Smooth muscle cell (in vitro differentiated cells): Measurements from ENCODE around the gene LRP1B. TPM values are rescaled to one million over a fixed set of nuclear protein-coding genes. Genes with fewer than 3 reads are reported as not detected.
A peak's percentile ranks its signal among the peaks of the same experiment; 100 is the strongest.

Source experiments
- DNase-seq: peaks from one replicate; lab custom pipeline; 2025; ENCODE audit not compliant: unreplicated experiment; lab: John Stamatoyannopoulos, UW
- H2AFZ ChIP-seq: fragments of 200-600 bp; sonication (generic); 2 replicates; pipeline ENCODE4 v1.6.0; 2016; ENCODE audit warnings: antibody characterized with exemption, low read depth, mild to moderate bottlenecking
- H3F3A ChIP-seq: fragments of 200-600 bp; sonication (generic); 2 replicates; pipeline ENCODE4 v1.6.0; 2017; ENCODE audit warnings: antibody characterized with exemption, low read depth
- H3K27ac ChIP-seq: fragments of 200-600 bp; sonication (generic); 2 replicates; pipeline ENCODE4 v1.5.1; 2016; ENCODE audit warnings: low read depth, mild to moderate bottlenecking
- H3K27me3 ChIP-seq: fragments of 200-600 bp; sonication (generic); 2 replicates; pipeline ENCODE4 v1.6.1; 2016; ENCODE audit warnings: low read depth, mild to moderate bottlenecking
- H3K36me3 ChIP-seq: fragments of 200-600 bp; sonication (generic); 2 replicates; pipeline ENCODE4 v1.5.1; 2016; ENCODE audit warnings: low read depth
- H3K4me1 ChIP-seq: fragments of 200-600 bp; sonication (generic); 2 replicates; pipeline ENCODE4 v1.5.1; 2016; ENCODE audit warnings: low read depth
- H3K4me2 ChIP-seq: fragments of 200-600 bp; sonication (generic); 2 replicates; pipeline ENCODE4 v1.6.0; 2016; ENCODE audit warnings: mild to moderate bottlenecking
- H3K4me3 ChIP-seq: fragments of 200-600 bp; sonication (generic); 2 replicates; pipeline ENCODE4 v1.5.1; 2016; ENCODE audit warnings: mild to moderate bottlenecking
- H3K79me2 ChIP-seq: fragments of 200-600 bp; sonication (generic); 2 replicates; pipeline ENCODE4 v1.6.0; 2016; ENCODE audit warnings: low read depth, mild to moderate bottlenecking
- H3K9ac ChIP-seq: fragments of 200-600 bp; sonication (generic); 2 replicates; pipeline ENCODE4 v1.6.0; 2016; ENCODE audit warnings: low read depth
- H3K9me3 ChIP-seq: fragments of 200-600 bp; sonication (generic); replicated peaks from 2 replicates; pipeline ENCODE4 v1.5.1; 2016; ENCODE audit warnings: low read depth
- H4K20me1 ChIP-seq: fragments of 200-600 bp; sonication (generic); 2 replicates; pipeline ENCODE4 v1.6.0; 2016; ENCODE audit warnings: low read depth
- CTCF ChIP-seq: fragments of 200-600 bp; sonication (generic); IDR thresholded peaks from 2 replicates; pipeline ENCODE4 v1.5.1; 2017; ENCODE audit warnings: borderline replicate concordance, mild to moderate bottlenecking, antibody characterized with exemption; ENCODE audit not compliant: insufficient read depth, poor library complexity, severe bottlenecking
- WGBS: methylation state at CpG from one replicate; pipeline ENCODE4 v1.1.7; 2016; ENCODE audit warnings: low lambda C conversion rate; 5-methylcytosine and 5-hydroxymethylcytosine counted together
- polyA plus RNA-seq: library from polyadenylated mRNA; unstranded; fragments of >200 nt; fragmentation: Nextera tagmentation; extraction: Ambion mirVana; gene quantifications from 2 replicates; pipeline ENCODE4 v1.2.1, GENCODE V29; 2016
- total RNA-seq: library from RNA; depleted of rRNA; stranded (reverse); fragments of >200 nt; gene quantifications from 2 replicates; pipeline ENCODE4 v1.2.3, GENCODE V29; 2014

The LRP1B gene
- total and polyA plus RNA-seq, 2 experiments from 2014 or later: 0.08 to 2.9 TPM

GRCh38 chr2:140658760-140659692, 1471.8 kb downstream of the LRP1B start:
- Histone ChIP-seq H3K4me3 (no peak overlapping the region), H3K27ac (no peak overlapping the region), H3K36me3 (no peaks in the 10 kb centered on the region), H3K4me1 (no peaks in the 10 kb centered on the region), H4K20me1 (no peaks in the 10 kb centered on the region), H3K9me3 (no peaks in the 10 kb centered on the region), H2AFZ (no peak overlapping the region), H3F3A (no peaks in the 10 kb centered on the region), H3K9ac (no peak overlapping the region), H3K4me2 (no peak overlapping the region), H3K27me3 (no peaks in the 10 kb centered on the region), H3K79me2 (no peaks in the 10 kb centered on the region)
- TF ChIP-seq CTCF: no peak
- WGBS: 86% methylated on average over 2 of the region's 2 CpGs
- no peak for DNase-seq

GRCh38 chr2:140657657-140658056, 1473.2 kb downstream of the LRP1B start:
- H4K20me1 ChIP-seq: no peaks in the 10 kb centered on the region
- no peaks in the 10 kb centered on the region for H3F3A ChIP-seq
- H3K4me3 ChIP-seq: no peak overlapping the region
- H3K4me2 ChIP-seq: no peak overlapping the region
- no peaks in the 10 kb centered on the region for H3K9me3 ChIP-seq
- H3K27ac ChIP-seq: no peak overlapping the region
- no peak for DNase-seq
- no peaks in the 10 kb centered on the region for H3K27me3 ChIP-seq
- no peaks in the 10 kb centered on the region for H3K4me1 ChIP-seq
- no peak overlapping the region for H3K9ac ChIP-seq
- H3K36me3 ChIP-seq: no peaks in the 10 kb centered on the region
- 71% methylated on average over 2 of the region's 2 CpGs for WGBS
- H2AFZ ChIP-seq: no peak overlapping the region
- no peaks in the 10 kb centered on the region for H3K79me2 ChIP-seq
- TF ChIP-seq CTCF: no peak

GRCh38 chr2:140654565-140654964, 1476.3 kb downstream of the LRP1B start:
- Histone ChIP-seq H3K27ac (no peak overlapping the region), H2AFZ (peak overlapping the region; percentile 9), H3K4me1 (no peaks in the 10 kb centered on the region), H3K9ac (no peak overlapping the region), H3F3A (no peaks in the 10 kb centered on the region), H3K4me3 (no peak overlapping the region), H3K79me2 (no peaks in the 10 kb centered on the region), H3K36me3 (no peaks in the 10 kb centered on the region), H3K9me3 (no peaks in the 10 kb centered on the region), H3K27me3 (no peaks in the 10 kb centered on the region), H3K4me2 (peak overlapping the region; percentile 46), H4K20me1 (no peaks in the 10 kb centered on the region)
- no peak for TF ChIP-seq CTCF
- DNase-seq: no peak
- WGBS: 59% methylated on average over 3 of the region's 3 CpGs
